ENCODE data around the gene DDN. TPM values are rescaled to one million over a fixed set of nuclear protein-coding genes. Genes with fewer than 3 reads are reported as not detected.

Gene DDN
- total RNA-seq, 1 donor = 0.21 TPM

DNA sequence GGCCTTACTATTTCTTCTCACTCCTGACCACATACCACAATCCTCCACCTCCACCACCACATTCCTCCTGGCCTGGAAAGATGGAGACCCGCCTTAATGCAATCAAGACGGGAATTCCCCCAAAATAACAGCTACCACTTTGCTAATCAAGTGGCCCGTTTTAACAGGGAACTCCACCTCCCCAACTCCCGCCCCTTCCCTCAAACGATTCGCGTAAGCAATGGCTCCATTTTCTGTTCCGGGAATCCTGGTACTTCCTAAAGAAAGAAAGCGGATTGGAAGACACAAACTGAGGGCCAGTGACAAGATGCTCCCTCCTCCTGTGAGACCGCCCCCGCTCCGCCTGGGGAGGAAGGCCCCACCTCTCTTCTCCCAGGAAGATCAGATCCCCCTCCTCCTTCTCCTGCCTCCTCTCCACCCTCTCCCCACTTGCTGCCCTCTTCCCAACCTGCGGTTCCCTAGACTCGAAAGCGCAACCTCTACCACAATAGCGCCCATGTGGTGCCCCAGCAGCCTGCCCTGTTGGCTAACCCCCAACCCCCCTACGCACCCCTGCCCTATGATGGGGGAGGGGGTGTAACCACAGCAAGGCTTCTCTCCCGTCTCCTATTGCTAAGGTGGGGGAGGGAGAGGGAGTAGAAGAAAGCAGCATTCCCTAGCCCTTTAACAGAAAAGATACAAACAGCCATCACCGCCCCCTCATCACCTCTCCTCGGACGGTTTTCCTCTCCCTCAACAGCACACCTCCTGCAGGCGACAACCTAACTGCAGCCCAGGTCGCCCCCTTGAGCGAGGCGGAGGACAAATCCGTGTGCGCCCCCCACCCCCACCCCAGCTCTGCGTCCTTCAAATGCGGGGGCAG is 42.7 kb downstream of the DDN start:
- no peaks in the 10 kb centered on the region for H3K9me3 ChIP-seq (ENCODE audit: low read depth, low read length)
- H3K4me3 ChIP-seq (ENCODE audit: low read length) = peak overlapping the region; percentile 94
- H3K27me3 ChIP-seq (ENCODE audit: insufficient read depth, low read length) = no peaks in the 10 kb centered on the region
- H3K4me1 ChIP-seq (ENCODE audit: insufficient read depth, low read length) = peaks cover 37% of the 10 kb centered on the region

DNA sequence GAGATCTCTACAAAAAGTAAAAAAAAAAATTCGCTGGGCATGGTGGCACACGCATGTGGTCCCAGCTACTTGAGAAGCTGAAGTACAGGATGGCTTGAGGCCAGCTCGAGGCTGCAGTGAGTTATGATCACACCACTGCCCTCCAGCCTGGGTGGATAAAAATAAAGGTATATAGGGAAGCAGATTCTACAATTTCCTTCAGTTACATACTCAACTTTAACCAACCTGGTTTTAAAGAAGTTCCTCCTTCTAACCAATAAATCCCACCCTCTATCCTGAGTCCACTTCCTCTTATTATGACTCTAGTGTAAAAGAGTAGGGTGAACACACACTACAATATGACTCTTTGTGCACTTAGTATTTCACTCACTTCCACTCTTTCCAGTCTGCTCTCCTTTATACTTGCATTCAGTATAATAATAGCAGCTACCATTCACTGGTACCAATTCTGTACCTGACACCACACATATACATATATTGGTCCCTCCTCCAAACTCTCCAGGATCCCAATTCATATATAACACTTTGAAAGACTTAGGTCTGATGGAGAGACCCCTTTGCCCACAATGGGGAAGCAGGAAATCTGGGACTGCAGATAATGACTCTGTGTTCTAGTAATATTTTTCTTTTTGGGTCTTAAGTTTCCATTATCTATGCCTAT is 44.2 kb downstream of the DDN start:
- Histone ChIP-seq H3K4me1 (ENCODE audit: insufficient read depth, low read length) (peaks cover 37% of the 10 kb centered on the region), H3K27me3 (ENCODE audit: insufficient read depth, low read length) (no peaks in the 10 kb centered on the region), H3K9me3 (ENCODE audit: low read depth, low read length) (no peaks in the 10 kb centered on the region), H3K4me3 (ENCODE audit: low read length) (no peak overlapping the region)

DNA sequence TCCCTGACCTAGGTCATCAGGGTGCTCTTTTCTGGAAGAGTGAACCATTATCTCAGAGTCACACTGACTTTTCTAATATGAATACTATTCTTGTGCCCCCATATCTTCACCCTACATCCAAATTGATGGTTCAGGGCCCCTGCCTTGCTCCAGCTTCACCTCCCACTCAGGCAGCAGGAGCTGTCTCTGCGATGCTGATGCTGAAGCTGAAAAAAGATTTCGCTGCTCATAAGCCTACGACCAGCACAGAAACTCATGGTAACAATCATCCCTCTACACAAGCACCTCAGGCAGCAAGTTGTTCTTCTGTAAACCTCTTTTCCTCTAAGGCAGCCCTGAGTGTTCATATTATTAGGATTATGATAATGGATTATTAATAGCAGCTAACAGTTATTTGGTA is 45.1 kb downstream of the DDN start:
- Histone ChIP-seq H3K4me3 (ENCODE audit: low read length) (no peak overlapping the region), H3K4me1 (ENCODE audit: insufficient read depth, low read length) (peaks cover 37% of the 10 kb centered on the region), H3K9me3 (ENCODE audit: low read depth, low read length) (no peaks in the 10 kb centered on the region), H3K27me3 (ENCODE audit: insufficient read depth, low read length) (no peaks in the 10 kb centered on the region)

DNA sequence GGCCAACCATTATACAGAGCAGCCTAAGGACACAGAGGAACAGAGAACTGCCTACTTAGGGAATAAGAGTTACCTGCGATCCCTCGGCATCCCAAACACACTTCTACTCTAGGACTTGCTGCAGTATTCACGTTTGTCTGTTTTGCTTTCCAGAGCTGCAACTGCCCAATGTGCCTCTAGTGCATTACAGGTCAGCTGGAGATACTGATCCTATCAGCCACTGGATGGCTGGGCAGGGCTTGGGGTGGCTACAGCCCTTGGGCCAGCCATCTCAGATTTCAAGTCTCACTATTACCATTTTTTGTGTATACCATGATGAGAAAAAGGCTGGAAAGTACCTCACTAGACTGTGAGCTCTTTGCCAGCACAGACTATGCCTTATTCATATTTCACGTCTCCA is 46.5 kb downstream of the DDN start:
- H3K4me3 ChIP-seq (ENCODE audit: low read length) = no peak overlapping the region
- H3K9me3 ChIP-seq (ENCODE audit: low read depth, low read length) = no peaks in the 10 kb centered on the region
- peaks cover 30% of the 10 kb centered on the region for H3K4me1 ChIP-seq (ENCODE audit: insufficient read depth, low read length)
- H3K27me3 ChIP-seq (ENCODE audit: insufficient read depth, low read length) = no peaks in the 10 kb centered on the region

DNA sequence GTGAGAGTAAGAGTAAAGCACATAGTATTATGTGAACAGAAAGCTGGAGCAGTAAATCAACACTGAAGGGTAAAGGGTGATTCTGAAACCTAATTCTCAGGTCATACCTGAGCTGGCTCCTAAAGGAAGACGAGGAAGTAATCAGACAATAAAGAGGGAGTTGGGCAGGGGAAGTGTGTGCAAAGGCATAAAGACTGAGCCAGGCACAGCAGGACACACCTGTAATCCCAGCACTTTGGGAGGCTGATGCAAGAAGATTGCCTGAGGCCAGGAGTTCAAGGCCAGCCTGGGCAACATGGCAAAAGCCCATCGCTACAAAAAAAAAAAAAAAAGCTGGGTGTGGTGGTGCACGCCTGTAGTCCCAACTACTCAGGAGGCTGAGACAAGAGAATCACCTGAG is 51.4 kb downstream of the DDN start:
- Histone ChIP-seq H3K9me3 (ENCODE audit: low read depth, low read length) (no peaks in the 10 kb centered on the region), H3K4me3 (ENCODE audit: low read length) (no peak overlapping the region), H3K4me1 (ENCODE audit: insufficient read depth, low read length) (no peaks in the 10 kb centered on the region), H3K27me3 (ENCODE audit: insufficient read depth, low read length) (no peaks in the 10 kb centered on the region)

DNA sequence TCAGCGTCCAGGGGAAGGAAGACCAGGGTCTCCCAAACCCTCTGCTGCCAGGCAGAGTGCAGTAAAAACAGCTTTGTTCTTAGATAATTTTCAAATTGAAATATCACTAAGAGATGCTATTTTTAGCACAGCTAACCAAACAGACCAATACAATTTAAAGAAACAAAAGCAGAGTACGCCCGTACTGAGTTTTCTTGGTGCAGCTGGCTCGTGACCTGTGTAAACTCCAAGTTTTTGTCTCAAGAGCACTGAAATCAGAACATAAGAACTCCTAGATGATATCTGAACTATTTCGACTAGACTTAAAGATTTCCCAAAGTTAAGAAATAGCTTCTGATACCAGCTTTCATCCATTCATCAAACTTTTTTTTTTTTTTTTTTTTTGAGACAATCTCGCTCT is 52.2 kb downstream of the DDN start:
- no peaks in the 10 kb centered on the region for H3K27me3 ChIP-seq (ENCODE audit: insufficient read depth, low read length)
- H3K4me1 ChIP-seq (ENCODE audit: insufficient read depth, low read length) = no peaks in the 10 kb centered on the region
- no peak overlapping the region for H3K4me3 ChIP-seq (ENCODE audit: low read length)
- no peaks in the 10 kb centered on the region for H3K9me3 ChIP-seq (ENCODE audit: low read depth, low read length)

DNA sequence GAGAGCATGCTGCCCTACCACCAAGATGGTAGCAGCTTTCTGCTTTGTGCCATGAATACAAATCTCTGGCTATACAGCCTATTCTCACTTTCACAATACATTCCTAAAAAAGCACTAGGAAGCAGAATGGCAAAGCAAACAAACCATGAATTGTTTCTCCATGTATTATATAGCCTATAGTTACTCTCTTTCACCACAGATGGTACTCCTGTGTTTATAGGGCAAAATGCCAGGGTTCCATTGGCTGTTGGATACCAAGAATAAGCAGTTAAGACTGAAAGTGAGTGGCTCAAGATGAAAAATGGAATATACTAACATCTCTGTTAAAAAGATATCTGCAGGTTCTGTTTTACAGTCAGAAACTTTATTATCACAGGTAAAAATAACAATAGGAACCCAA is 53.0 kb downstream of the DDN start:
- peaks cover under 1% of the 10 kb centered on the region for H3K4me1 ChIP-seq (ENCODE audit: insufficient read depth, low read length)
- H3K9me3 ChIP-seq (ENCODE audit: low read depth, low read length) = no peaks in the 10 kb centered on the region
- H3K27me3 ChIP-seq (ENCODE audit: insufficient read depth, low read length) = no peaks in the 10 kb centered on the region
- no peak overlapping the region for H3K4me3 ChIP-seq (ENCODE audit: low read length)

Other genes starting within 250 kb of the DDN start
- gene ADCY6, start 210.3 kb downstream of the DDN start, total RNA-seq = 0.52 TPM
- 0.63 TPM for gene CACNB3, start 180.9 kb downstream of the DDN start, total RNA-seq
- gene DDX23, start 147.2 kb downstream of the DDN start, total RNA-seq = 51.9 TPM
- gene RND1, start 133.5 kb downstream of the DDN start, total RNA-seq = 6.2 TPM
- gene FKBP11, start 73.9 kb downstream of the DDN start, total RNA-seq = 25.0 TPM
- 38.2 TPM for gene ARF3, start 41.9 kb downstream of the DDN start, total RNA-seq
- 0.94 TPM for gene WNT10B, start 27.6 kb downstream of the DDN start, total RNA-seq
- gene WNT1, start 21.1 kb downstream of the DDN start, total RNA-seq = 0.10 TPM
- gene PRKAG1, start 19.4 kb upstream of the DDN start, total RNA-seq = 29.8 TPM
- gene KMT2D, start 61.4 kb upstream of the DDN start, total RNA-seq = 47.8 TPM
- 2.5 TPM for gene RHEBL1, start 70.6 kb upstream of the DDN start, total RNA-seq
- 0.21 TPM for gene DHH, start 95.4 kb upstream of the DDN start, total RNA-seq
- 133 TPM for gene LMBR1L, start 111.5 kb upstream of the DDN start, total RNA-seq
- 216 TPM for gene TUBA1B, start 132.0 kb upstream of the DDN start, total RNA-seq
- gene TUBA1A, start 189.7 kb upstream of the DDN start, total RNA-seq = 285 TPM

Measured in mononuclear cell (primary cell).